Measurements from ENCODE around the gene GALNT18. TPM values are rescaled to one million over a fixed set of nuclear protein-coding genes. Genes with fewer than 3 reads are reported as not detected.
A peak's percentile ranks its signal among the peaks of the same experiment; 100 is the strongest.

GALNT18 gene
- total RNA-seq, 1 donor = 11.7 TPM

DNA sequence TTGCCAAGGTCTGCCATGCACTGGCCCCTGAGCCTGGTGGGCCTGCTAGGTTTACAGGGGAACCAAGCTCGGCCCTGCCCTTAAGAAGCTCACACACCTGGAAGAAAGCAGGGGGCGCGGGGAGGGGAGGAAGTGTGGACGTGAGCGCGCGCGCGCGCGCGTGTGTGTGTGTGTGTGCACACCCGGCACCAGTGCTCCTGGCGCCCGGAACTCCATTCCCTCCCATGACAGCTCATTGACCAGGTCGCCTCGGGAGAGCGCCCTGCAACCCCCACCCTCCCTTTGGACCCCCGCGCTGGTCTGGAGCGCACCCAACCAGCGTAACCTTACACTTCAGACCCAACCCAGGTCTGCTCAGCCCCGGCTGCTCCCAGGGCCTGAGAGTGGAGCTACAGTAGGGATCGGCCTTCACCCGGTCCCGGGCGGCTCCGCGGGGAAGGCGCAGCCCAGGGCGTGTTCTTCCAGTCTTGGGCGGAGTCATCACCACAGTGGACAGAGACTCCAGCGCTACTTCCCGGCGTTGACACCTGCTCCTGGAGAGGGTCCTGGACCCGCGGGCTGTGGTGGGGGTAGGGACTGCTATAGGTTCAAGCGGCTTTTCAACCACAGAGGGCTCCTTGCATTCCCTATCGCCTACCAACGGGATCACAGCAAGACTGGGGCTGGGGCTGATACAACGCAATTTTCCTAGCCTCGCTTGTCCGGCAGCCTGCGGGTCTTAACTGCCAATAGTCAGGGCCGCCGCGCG lies 1.5 kb downstream of the GALNT18 start:
- no peak for TF ChIP-seq CTCF (IDR thresholded peaks at IDR 0.05; ENCODE audit: insufficient read depth, low read depth, low read length)
- H3K4me3 ChIP-seq (ENCODE audit: low read depth, low read length) = peak overlapping the region; percentile 55
- no peak for DNase-seq (ENCODE audit: low read depth)

- no peak for DNase-seq (ENCODE audit: low read depth)
- peak; percentile 6 for TF ChIP-seq CTCF (IDR thresholded peaks at IDR 0.05; ENCODE audit: insufficient read depth, low read depth, low read length)
- H3K4me3 ChIP-seq (ENCODE audit: low read depth, low read length) = no peak overlapping the region
Measured at GRCh38 chr11:11618973-11619435, 2.8 kb downstream of the GALNT18 start.

GRCh38 chr11:11615086-11615485 lies 6.7 kb downstream of the GALNT18 start:
- DNase-seq (ENCODE audit: low read depth) = no peak
- TF ChIP-seq CTCF (IDR thresholded peaks at IDR 0.05; ENCODE audit: insufficient read depth, low read depth, low read length) = no peak
- no peak overlapping the region for H3K4me3 ChIP-seq (ENCODE audit: low read depth, low read length)

- no peak overlapping the region for H3K4me3 ChIP-seq (ENCODE audit: low read depth, low read length)
- DNase-seq (ENCODE audit: low read depth) = no peak
- no peak for TF ChIP-seq CTCF (IDR thresholded peaks at IDR 0.05; ENCODE audit: insufficient read depth, low read depth, low read length)
Measured at GRCh38 chr11:11612439-11612838, 9.4 kb downstream of the GALNT18 start.

GRCh38 chr11:11611381-11611780 lies 10.4 kb downstream of the GALNT18 start:
- DNase-seq (ENCODE audit: low read depth) = no peak

GRCh38 chr11:11608783-11609232 lies 13.0 kb downstream of the GALNT18 start:
- no peak for TF ChIP-seq CTCF (IDR thresholded peaks at IDR 0.05; ENCODE audit: insufficient read depth, low read depth, low read length)
- DNase-seq (ENCODE audit: low read depth) = peak; percentile 6

More at GRCh38 chr11:11611381-11611780, 10.4 kb downstream of the GALNT18 start:
- H3K4me3 ChIP-seq (ENCODE audit: low read depth, low read length) = no peak overlapping the region
- TF ChIP-seq CTCF (IDR thresholded peaks at IDR 0.05; ENCODE audit: insufficient read depth, low read depth, low read length) = no peak

More at GRCh38 chr11:11608783-11609232, 13.0 kb downstream of the GALNT18 start:
- no peak overlapping the region for H3K4me3 ChIP-seq (ENCODE audit: low read depth, low read length)
